Frontal cortex (tissue), 4 donors: ENCODE results near the gene TMF1. TPM values are rescaled to one million over a fixed set of nuclear protein-coding genes. Genes with fewer than 3 reads are reported as not detected.

ENCODE experiments used
- DNase-seq, 2 donors: peaks; one replicate each; pipeline ENCODE4 v3.0.0; 2012; ENCODE audit warnings: low spot score in 2 of 2
- FAIRE-seq: peaks from 2 replicates; lab custom pipeline; 2012; peaks lifted over from hg19 to GRCh38; lab: Jason Lieb, UNC
- small RNA-seq: library from RNA; depleted of rRNA; stranded (forward); fragments of <200 nt; gene quantifications from one replicate; pipeline ENCODE3, GENCODE V24; 2014
- total RNA-seq: library from RNA; depleted of rRNA; stranded (reverse); fragments of >200 nt; gene quantifications from one replicate; pipeline ENCODE4 v1.2.3, GENCODE V29; 2014
- donor health status: control.
- donor health status: control.
- donor health status: control.

TMF1 gene
- total RNA-seq, 1 donor from 2014 or later = 36.7 TPM

GRCh38 chr3:68986496-68987208, 65.5 kb downstream of the TMF1 start:
- FAIRE-seq (no peak), DNase-seq (no peak)

- FAIRE-seq = no peak
Observed at GRCh38 chr3:68985146-68985790, 66.9 kb downstream of the TMF1 start.

GRCh38 chr3:68984011-68984530, 68.1 kb downstream of the TMF1 start:
- no peak for DNase-seq
- no peak for FAIRE-seq

More at GRCh38 chr3:68985146-68985790, 66.9 kb downstream of the TMF1 start:
- DNase-seq = no peak

DNA sequence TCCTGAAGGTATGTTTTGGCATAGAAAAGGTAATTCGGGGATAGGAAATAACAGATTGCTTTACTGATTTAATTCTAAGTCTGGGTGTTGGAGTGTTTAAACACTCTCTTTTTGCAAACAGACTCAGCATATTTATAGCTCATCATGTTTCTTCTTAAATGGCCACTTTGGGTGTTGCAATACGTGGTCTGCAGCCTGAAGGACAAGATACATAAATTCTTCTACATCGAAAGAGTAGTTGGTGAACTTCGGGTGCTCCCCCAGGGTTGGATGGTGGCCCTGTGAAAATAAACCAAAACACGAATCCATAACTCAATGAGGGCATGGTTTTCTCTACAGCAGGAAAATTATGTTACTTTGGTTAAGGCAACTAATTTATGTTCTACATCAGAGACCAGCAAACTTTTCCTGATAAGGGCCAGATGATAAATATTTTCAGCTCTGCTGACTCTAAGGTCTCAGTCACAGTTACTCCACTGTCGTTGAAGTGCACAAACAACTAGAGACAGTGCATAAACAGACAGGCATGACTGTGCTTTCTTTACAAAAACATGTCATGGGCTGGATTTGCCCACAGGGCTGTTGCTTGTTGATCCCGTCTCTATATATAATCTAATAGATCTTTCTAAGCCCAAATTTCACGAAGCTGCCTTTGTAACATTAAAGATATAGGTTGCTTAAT, 74.5 kb downstream of the TMF1 start:
- no peak for DNase-seq
- no peak for FAIRE-seq

DNA sequence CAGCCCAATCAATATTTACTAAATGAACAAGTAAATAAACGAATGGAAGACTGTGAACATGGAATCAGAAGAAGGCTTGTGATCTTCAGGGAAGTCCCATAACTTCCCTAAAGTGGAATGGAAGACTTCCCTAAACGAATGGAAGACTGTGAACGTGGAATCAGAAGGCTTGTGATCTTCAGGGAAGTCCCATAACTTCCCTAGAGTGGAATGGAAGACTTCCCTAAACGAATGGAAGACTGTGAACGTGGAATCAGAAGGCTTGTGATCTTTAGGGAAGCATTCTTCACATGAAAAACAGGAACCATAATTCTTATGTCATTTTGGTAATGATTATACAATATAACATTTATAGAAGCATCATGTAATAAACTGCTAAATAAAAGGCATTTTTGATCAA, 77.4 kb downstream of the TMF1 start:
- FAIRE-seq (no peak), DNase-seq (no peak)

DNA sequence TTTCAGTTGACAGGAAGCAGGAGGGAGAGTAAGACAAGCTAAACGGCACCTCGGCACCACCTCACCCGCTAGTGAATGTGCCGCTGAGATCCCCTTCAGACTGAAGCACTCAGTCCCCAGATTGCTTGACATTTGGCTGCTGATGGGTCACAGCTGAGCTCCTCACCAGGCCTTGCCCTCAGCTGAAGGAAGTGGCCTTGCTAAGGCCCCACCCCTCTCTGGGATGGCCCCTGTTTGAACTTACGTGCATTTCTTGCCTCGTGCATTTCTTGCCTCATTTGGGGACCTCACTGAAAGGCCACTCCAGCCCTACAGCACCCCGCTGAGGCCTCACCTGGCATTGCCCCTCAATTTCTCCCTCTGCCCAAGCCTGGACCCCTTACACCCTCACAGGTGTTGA, 78.5 kb downstream of the TMF1 start:
- no peak for FAIRE-seq
- no peak for DNase-seq

- FAIRE-seq (no peak), DNase-seq (peak; percentile 12 to 51)
Observed at GRCh38 chr3:68972358-68972979, 79.7 kb downstream of the TMF1 start.

Small RNA genes within 50 kb of the gene (small RNA-seq; reads per million reads assigned to genes)
- not detected for gene MIR3136

Other genes starting within 250 kb of the TMF1 start
- gene TAFA4, start 119.8 kb downstream of the TMF1 start, total RNA-seq = 0.41 TPM
- gene EOGT, start 38.6 kb downstream of the TMF1 start, total RNA-seq = 9.8 TPM
- 105 TPM for gene UBA3, start 28.0 kb upstream of the TMF1 start, total RNA-seq
- 68.5 TPM for gene ARL6IP5, start 32.6 kb upstream of the TMF1 start, total RNA-seq
- gene LMOD3, start 70.3 kb upstream of the TMF1 start, total RNA-seq = 0.41 TPM